OCI-LY1 (cell line): ENCODE data around the gene SLC7A6OS.

Experiments used
- H2AFZ ChIP-seq: fragments of 200-600 bp; sonication (generic), shearing (Covaris generic); 2 replicates; pipeline ENCODE4 v1.6.0; 2014; ENCODE audit warnings: antibody characterized with exemption, mild to moderate bottlenecking, low read length
- H3F3A ChIP-seq: fragments of 200-600 bp; sonication (generic), shearing (Covaris generic); 2 replicates; pipeline ENCODE4 v1.6.0; 2014; ENCODE audit warnings: mild to moderate bottlenecking, antibody characterized with exemption, low read length, moderate library complexity; ENCODE audit not compliant: insufficient read depth
- H3K27ac ChIP-seq: fragments of 200-600 bp; sonication (generic); 2 replicates; pipeline ENCODE4 v1.5.1; 2014; ENCODE audit warnings: low read length, mixed run types, mild to moderate bottlenecking, low read depth; ENCODE audit not compliant: poor library complexity, severe bottlenecking
- H3K27me3 ChIP-seq: fragments of 200-600 bp; sonication (generic); 2 replicates; pipeline ENCODE4 v1.6.0; 2014; ENCODE audit warnings: antibody characterized with exemption, mild to moderate bottlenecking, low read length, moderate library complexity; ENCODE audit not compliant: insufficient read depth
- H3K36me3 ChIP-seq: fragments of 200-600 bp; sonication (generic); 2 replicates; pipeline ENCODE4 v1.6.1; 2014; ENCODE audit warnings: mild to moderate bottlenecking, antibody characterized with exemption, low read length, moderate library complexity, mixed read lengths; ENCODE audit not compliant: insufficient read depth
- H3K4me1 ChIP-seq: fragments of 200-600 bp; sonication (generic); 2 replicates; pipeline ENCODE4 v1.5.1; 2014; ENCODE audit warnings: mild to moderate bottlenecking, low read length, moderate library complexity; ENCODE audit not compliant: insufficient read depth, severe bottlenecking
- H3K4me2 ChIP-seq: fragments of 200-600 bp; sonication (generic), shearing (Covaris generic); 2 replicates; pipeline ENCODE4 v1.6.1; 2014; ENCODE audit warnings: low read length
- H3K4me3 ChIP-seq: fragments of 200-600 bp; sonication (generic); 2 replicates; pipeline ENCODE4 v1.5.1; 2014; ENCODE audit warnings: low read length, low read depth, mild to moderate bottlenecking, mixed read lengths; ENCODE audit not compliant: poor library complexity, severe bottlenecking
- H3K79me2 ChIP-seq: fragments of 200-600 bp; shearing (Covaris generic); 2 replicates; pipeline ENCODE4 v1.6.1; 2016; ENCODE audit warnings: mixed run types, low read length, mixed read lengths; ENCODE audit not compliant: insufficient read depth
- H3K9ac ChIP-seq: fragments of 200-600 bp; sonication (generic), shearing (Covaris generic); 2 replicates; pipeline ENCODE4 v1.6.1; 2014; ENCODE audit warnings: mild to moderate bottlenecking, low read length, mixed read lengths
- H3K9me2 ChIP-seq: fragments of 200-600 bp; sonication (generic), shearing (Covaris generic); 2 replicates; pipeline ENCODE4 v1.6.1; 2014; ENCODE audit warnings: low read depth, mild to moderate bottlenecking, low read length, mixed read lengths
- H3K9me3 ChIP-seq: fragments of 200-600 bp; shearing (Covaris generic); 2 replicates; pipeline ENCODE4 v1.6.1; 2014; ENCODE audit warnings: low read length, mixed read lengths
- H4K20me1 ChIP-seq: fragments of 200-600 bp; sonication (generic), shearing (Covaris generic); 2 replicates; pipeline ENCODE4 v1.6.0; 2016; ENCODE audit warnings: mild to moderate bottlenecking, low read length; ENCODE audit not compliant: insufficient read depth
- EZH2 ChIP-seq: fragments of 200-600 bp; sonication (generic), shearing (Covaris generic); IDR thresholded peaks from 2 replicates; pipeline ENCODE4 v1.8.0; 2017; ENCODE audit warnings: borderline replicate concordance, mixed run types, mild to moderate bottlenecking, antibody characterized with exemption, low read length, moderate library complexity, mixed read lengths
- TF ChIP-seq, protein P1 (sequence below): fragments of 200-600 bp; sonication (generic), shearing (Covaris generic); IDR thresholded peaks from 2 replicates; pipeline ENCODE4 v1.5.1; 2017; ENCODE audit warnings: mild to moderate bottlenecking, antibody characterized with exemption, low read length, moderate library complexity, mixed read lengths

SLC7A6OS gene

DNA sequence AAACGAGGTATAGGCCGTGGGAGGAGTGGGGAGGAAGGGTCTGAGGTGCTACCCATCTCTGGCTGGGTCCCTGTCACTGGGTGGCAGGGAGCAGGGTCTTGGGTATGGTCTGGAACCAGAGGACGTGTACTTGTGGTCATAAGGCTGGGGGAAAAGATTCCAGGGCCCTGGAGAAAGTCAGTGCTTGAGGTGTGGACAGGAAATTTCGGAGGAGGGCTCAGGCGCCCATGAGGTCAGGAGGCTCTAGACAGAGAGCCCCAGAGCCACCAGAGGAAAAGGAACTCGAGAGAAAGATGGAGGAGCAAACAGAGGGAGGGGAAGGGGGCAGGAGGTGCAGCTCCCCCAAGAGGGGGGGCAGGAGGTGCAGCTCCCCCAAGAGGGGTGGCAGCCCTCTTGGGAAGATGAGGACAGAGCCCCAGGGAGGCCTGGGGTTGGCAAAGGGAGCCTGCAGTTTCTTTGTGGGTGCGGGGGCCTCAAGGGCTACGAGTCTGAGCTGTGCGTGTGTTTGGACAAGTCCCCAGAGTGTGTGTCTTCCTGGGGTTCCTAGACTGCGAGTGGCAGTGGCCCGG is 47.1 kb downstream of the SLC7A6OS start:
- Histone ChIP-seq H3F3A (no peaks in the 10 kb centered on the region), H3K4me2 (peak overlapping the region; percentile 84), H3K27me3 (no peaks in the 10 kb centered on the region), H3K4me3 (peak overlapping the region; percentile 87), H3K9me2 (no peaks in the 10 kb centered on the region), H3K4me1 (peaks cover 45% of the 10 kb centered on the region), H3K79me2 (peaks cover 28% of the 10 kb centered on the region), H3K36me3 (peaks cover 27% of the 10 kb centered on the region; the same call in 1 of the 2 replicates), H3K9ac (peak overlapping the region; percentile 71), H2AFZ (no peak overlapping the region), H3K27ac (peak overlapping the region; percentile 66), H3K9me3 (no peaks in the 10 kb centered on the region), H4K20me1 (no peaks in the 10 kb centered on the region)
- TF ChIP-seq EZH2: no peak
- TF ChIP-seq, protein P1, sequence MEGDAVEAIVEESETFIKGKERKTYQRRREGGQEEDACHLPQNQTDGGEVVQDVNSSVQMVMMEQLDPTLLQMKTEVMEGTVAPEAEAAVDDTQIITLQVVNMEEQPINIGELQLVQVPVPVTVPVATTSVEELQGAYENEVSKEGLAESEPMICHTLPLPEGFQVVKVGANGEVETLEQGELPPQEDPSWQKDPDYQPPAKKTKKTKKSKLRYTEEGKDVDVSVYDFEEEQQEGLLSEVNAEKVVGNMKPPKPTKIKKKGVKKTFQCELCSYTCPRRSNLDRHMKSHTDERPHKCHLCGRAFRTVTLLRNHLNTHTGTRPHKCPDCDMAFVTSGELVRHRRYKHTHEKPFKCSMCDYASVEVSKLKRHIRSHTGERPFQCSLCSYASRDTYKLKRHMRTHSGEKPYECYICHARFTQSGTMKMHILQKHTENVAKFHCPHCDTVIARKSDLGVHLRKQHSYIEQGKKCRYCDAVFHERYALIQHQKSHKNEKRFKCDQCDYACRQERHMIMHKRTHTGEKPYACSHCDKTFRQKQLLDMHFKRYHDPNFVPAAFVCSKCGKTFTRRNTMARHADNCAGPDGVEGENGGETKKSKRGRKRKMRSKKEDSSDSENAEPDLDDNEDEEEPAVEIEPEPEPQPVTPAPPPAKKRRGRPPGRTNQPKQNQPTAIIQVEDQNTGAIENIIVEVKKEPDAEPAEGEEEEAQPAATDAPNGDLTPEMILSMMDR: no peak

DNA sequence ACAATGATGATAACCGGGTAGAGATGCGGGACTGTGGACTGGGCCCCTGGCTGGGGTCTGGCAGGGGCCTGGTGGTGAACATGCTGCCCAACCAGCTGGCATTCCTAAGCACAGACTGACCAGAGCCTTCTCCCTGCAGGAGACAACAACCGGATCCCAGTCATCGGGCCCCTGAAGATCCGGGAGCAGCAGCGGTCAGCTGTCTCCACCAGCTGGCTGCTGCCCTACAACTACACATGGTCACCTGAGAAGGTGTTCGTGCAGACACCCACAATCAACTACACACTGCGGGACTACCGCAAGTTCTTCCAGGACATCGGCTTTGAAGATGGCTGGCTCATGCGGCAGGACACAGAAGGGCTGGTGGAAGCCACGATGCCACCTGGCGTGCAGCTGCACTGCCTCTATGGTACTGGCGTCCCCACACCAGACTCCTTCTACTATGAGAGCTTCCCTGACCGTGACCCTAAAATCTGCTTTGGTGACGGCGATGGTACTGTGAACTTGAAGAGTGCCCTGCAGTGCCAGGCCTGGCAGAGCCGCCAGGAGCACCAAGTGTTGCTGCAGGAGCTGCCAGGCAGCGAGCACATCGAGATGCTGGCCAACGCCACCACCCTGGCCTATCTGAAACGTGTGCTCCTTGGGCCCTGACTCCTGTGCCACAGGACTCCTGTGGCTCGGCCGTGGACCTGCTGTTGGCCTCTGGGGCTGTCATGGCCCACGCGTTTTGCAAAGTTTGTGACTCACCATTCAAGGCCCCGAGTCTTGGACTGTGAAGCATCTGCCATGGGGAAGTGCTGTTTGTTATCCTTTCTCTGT is 51.5 kb downstream of the SLC7A6OS start:
- Histone ChIP-seq H3K36me3 (peaks cover 46% of the 10 kb centered on the region), H3K9ac (no peak overlapping the region; the same call in 1 of the 2 replicates), H3K27me3 (no peaks in the 10 kb centered on the region), H3K9me2 (no peaks in the 10 kb centered on the region), H3K4me2 (no peak overlapping the region), H3K9me3 (no peaks in the 10 kb centered on the region), H2AFZ (no peak overlapping the region), H3F3A (no peaks in the 10 kb centered on the region), H4K20me1 (no peaks in the 10 kb centered on the region), H3K4me1 (peaks cover 33% of the 10 kb centered on the region), H3K79me2 (no peaks in the 10 kb centered on the region), H3K4me3 (no peak overlapping the region), H3K27ac (peak overlapping the region; percentile 99)
- TF ChIP-seq, protein P1: peak; percentile 16; the same call in 1 of the 2 replicates
- no peak for TF ChIP-seq EZH2

DNA sequence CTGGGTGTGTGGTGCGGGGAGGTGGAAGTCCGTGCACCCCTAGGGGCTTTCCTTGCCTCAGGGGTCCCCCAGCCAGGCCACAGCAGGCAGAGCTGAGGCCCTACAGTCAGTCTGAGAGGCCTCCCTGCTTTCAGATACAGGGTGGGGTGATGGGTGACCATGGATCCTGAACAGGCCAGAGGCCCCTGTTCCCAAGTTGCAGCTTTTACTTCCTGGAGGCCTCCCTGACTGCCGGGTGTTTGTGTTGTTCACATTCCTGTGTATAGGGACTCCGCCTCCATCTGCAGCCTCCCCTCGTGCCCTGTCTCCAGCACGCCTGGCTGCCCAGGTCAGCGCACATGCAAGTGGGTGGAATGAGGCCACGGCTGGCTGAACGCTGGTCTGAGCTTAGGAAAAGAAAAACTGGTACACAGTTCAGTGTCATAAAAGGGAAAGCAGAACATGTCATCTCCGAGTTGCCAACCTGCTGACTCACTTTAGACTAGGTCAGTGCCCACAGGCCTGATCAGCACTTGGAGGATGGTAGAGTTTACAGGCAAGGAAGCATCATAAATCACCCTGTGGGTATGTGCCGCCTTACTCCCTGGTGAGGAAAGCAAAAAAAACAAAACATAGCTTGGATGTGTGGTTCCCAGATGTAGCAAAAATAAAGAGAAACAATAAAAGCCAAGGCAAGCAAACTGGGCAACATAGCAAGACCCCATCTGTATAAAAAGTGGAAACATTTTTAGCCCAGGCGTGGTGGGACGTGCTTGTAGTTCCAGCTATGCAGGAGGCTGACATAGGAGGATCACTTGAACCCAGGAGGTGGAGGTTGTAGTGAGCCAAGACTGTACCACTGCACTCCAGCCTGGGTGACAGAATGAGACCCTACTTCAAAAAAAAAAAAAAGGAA is 52.6 kb downstream of the SLC7A6OS start:
- Histone ChIP-seq H4K20me1 (no peaks in the 10 kb centered on the region), H3F3A (no peaks in the 10 kb centered on the region), H3K27ac (peak overlapping the region; percentile 99), H3K4me1 (peaks cover 26% of the 10 kb centered on the region), H3K9me3 (no peaks in the 10 kb centered on the region), H2AFZ (no peak overlapping the region), H3K9ac (peak overlapping the region; percentile 46), H3K4me3 (no peak overlapping the region), H3K36me3 (peaks cover 52% of the 10 kb centered on the region), H3K9me2 (no peaks in the 10 kb centered on the region), H3K4me2 (peak overlapping the region; percentile 46), H3K27me3 (no peaks in the 10 kb centered on the region), H3K79me2 (no peaks in the 10 kb centered on the region)
- TF ChIP-seq, protein P1: no peak
- TF ChIP-seq EZH2: no peak
